Stimulated activated CD4-positive, alpha-beta T cell treated with anti-CD3 and anti-CD28 coated beads, Interleukin-2, amount 100 ng/mL, for 4 hours (primary cell): Measurements from ENCODE around the gene PFN4.
"Not testable (repeated sequence)": the region's sequence is repeated elsewhere in the genome, so short reads cannot be mapped to it uniquely, and the experiment has no call there.

Experiments
- DNase-seq: peaks from one replicate; pipeline ENCODE4 v3.0.0-alpha.2; 2020; ENCODE audit warnings: low read depth

Gene PFN4

GRCh38 chr2:24111407-24111901 is 11.7 kb downstream of the PFN4 start:
- no peak for DNase-seq

- no peak for DNase-seq
Measured at GRCh38 chr2:24110660-24111303, 12.4 kb downstream of the PFN4 start.

- DNase-seq, result not testable (repeated sequence)
Measured at GRCh38 chr2:24109431-24109830, 13.7 kb downstream of the PFN4 start.

- no peak for DNase-seq
Measured at GRCh38 chr2:24107336-24107735, 15.8 kb downstream of the PFN4 start.

GRCh38 chr2:24106786-24107185 is 16.3 kb downstream of the PFN4 start:
- DNase-seq, result no peak

GRCh38 chr2:24105816-24106215 is 17.3 kb downstream of the PFN4 start:
- DNase-seq, result no peak

GRCh38 chr2:24104906-24105305 is 18.2 kb downstream of the PFN4 start:
- no peak for DNase-seq

GRCh38 chr2:24104110-24104650 is 19.0 kb downstream of the PFN4 start:
- DNase-seq, result no peak

GRCh38 chr2:24102677-24103076 is 20.5 kb downstream of the PFN4 start:
- no peak for DNase-seq

- no peak for DNase-seq
Measured at GRCh38 chr2:24101992-24102391, 21.1 kb downstream of the PFN4 start.

GRCh38 chr2:24100732-24101131 is 22.4 kb downstream of the PFN4 start:
- DNase-seq, result not testable (repeated sequence)

- DNase-seq, result not testable (repeated sequence)
Measured at GRCh38 chr2:24095171-24095677, 27.9 kb downstream of the PFN4 start.

GRCh38 chr2:24093270-24093669 is 29.9 kb downstream of the PFN4 start:
- DNase-seq, result not testable (repeated sequence)

GRCh38 chr2:24088821-24089359 is 34.2 kb downstream of the PFN4 start:
- no peak for DNase-seq

- no peak for DNase-seq
Measured at GRCh38 chr2:24087032-24087431, 36.1 kb downstream of the PFN4 start.

- DNase-seq, result no peak
Measured at GRCh38 chr2:24086241-24086640, 36.9 kb downstream of the PFN4 start.

GRCh38 chr2:24085200-24085489 is 38.0 kb downstream of the PFN4 start:
- no peak for DNase-seq

- peak; percentile 70 for DNase-seq
Measured at GRCh38 chr2:24084386-24085199, 38.5 kb downstream of the PFN4 start, which contains the start of gene TP53I3. TP53I3 (minus strand) TSS chr2:24084834; CDS start chr2:24084326, 508 bp downstream.

GRCh38 chr2:24083567-24084385 is 39.4 kb downstream of the PFN4 start:
- DNase-seq, result peak; percentile 16

GRCh38 chr2:24082787-24083566 is 40.2 kb downstream of the PFN4 start:
- DNase-seq, result no peak

- no peak for DNase-seq
Measured at GRCh38 chr2:24080701-24081100, 42.4 kb downstream of the PFN4 start.
